Fibroblast of skin of scalp (primary cell): ENCODE results near the gene VAPA.
A peak's percentile ranks its signal among the peaks of the same experiment; 100 is the strongest.

ENCODE experiments used
- DNase-seq: peaks from one replicate; pipeline ENCODE4 v3.0.0-alpha.2; 2013

VAPA gene

DNA sequence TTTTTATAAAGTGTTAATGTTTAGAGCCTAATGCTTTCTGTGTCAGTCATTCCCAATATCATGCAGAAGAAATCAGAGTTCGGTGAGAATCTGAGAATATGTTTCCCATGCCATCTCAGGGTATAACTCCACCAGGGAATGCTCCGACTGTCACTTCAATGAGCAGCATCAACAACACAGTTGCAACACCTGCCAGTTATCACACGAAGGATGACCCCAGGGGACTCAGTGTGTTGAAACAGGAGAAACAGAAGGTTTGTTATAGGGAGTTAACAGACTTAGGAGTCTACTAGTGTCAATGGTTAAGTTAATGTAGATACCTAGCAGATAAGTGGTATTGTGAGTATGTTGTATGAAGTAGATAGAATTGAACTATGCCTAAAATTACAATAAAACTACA is 31.0 kb downstream of the VAPA start:
- no peak for DNase-seq

- DNase-seq = no peak
Observed at GRCh38 chr18:9946831-9947230, 33.0 kb downstream of the VAPA start.

DNA sequence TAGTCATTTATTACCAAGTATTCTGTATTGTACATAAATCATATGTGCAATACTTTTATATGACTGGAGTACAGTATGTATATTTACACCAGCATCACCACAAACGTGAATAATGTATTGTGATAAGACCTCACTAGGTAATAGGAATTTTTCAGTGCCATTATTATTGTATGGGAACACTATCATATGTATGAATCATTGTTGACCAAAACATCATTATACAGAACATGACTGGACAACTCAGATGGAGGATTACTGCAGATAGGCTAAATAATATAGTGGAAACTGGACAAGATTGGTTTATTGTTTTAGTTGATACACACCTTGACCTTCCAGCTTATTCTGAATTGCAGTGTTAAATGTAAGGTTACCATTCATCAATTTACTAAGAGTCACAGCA is 33.4 kb downstream of the VAPA start:
- DNase-seq = no peak

GRCh38 chr18:9949315-9949714 is 35.5 kb downstream of the VAPA start:
- no peak for DNase-seq

DNA sequence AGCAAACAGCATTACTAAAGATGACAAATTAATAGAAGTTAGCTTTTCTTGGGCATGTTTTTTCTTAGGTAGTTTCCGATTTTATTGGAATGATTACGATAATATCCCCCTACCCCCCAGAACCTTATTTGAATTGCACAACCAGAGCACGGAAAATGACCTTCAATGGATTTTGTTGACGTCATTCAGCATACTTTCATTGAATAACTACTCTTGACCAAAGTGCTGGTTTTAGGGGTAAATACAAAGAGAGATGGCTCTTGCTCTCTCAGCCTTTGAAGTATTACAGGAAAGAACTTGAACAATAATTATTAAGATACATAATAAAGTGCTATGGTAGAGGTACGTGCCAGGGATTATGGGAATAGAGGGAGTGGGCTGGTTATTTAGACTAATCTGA is 36.0 kb downstream of the VAPA start:
- DNase-seq = no peak

DNA sequence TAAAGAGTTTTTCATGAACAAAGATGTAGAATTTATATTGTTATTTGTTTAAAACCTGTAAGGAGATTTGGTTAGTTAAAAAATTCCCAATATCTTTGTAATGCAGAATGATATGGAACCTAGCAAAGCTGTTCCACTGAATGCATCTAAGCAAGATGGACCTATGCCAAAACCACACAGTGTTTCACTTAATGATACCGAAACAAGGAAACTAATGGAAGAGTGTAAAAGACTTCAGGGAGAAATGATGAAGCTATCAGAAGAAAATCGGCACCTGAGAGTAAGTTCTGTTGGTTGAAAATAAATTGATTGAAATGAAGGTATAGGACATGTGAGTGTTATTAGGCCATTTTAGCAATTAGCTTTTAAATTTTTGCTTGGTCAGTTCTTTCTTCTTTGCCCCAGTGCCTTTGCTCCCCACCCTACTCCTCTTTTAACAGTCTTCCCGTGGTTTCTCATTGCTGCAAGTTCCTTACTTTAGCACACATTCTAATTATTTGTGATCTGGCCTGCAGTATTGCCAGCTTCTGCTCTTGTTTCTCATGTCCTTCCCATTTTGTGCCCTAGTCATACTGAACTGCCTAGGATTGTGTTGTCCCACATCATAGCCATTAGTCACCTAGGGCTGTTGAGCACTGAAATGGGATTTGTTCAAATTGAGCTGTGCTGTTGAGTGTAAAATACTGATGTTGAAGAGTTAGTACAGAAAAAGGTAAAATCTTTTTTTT is 36.6 kb downstream of the VAPA start:
- DNase-seq = peak; percentile 42

GRCh38 chr18:9951022-9951859 is 37.4 kb downstream of the VAPA start:
- peak; percentile 71 for DNase-seq

DNA sequence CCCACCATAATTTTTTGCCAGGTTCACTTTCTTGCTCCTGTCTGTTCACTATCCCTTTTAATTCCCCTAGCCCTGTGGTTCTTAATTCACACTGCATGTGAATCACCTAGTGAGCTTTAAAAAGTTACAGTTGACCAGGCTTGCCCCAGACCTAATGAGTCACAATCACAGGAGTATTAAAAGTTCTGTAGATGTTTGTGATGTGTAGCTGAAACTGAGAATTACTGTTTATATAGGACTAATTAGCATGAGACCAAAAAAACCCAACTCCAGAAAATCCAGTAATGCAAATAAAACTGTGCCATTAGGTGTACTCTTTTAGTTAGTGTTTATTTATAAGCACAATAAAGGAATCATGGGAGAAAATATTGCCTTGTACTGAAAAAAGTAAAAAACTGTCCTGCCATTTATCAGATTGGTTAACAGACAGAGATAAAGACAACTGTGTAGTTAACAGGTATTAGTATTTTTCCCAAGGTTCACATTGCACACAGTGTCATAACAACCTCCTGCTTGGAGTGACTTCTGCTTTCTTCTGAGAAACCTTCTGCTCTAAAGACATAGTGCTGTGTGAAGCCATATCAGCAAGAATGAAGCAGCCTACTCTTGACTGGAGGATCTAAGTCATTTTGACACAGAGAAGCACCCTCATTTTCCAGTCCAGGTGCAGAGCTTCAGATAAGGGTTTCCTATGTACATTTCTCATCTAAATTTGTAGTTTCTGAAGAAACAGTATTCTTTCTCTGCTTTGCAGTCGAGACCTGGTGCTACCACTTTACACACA is 39.0 kb downstream of the VAPA start:
- no peak for DNase-seq

- DNase-seq = no peak
Observed at GRCh38 chr18:9958861-9959399, 45.1 kb downstream of the VAPA start.

DNA sequence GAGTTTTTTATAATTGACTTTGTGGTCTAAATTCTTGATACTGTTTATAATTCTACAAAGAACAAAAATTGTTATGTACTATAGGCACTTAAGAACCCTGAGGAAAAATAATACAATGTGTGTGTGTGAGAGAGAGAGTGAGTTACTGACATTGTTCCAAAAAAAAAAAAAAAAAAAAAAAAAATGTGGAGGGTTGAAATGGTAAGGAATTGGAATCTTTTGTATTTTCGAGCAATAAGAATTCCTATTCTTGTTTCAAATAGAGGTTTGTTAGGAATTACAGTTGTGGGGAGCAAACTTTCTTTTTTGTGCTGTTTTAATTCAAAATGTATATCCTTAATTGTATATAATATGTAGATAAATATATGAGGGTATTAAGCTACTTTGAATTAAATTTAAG is 45.7 kb downstream of the VAPA start:
- no peak for DNase-seq

DNA sequence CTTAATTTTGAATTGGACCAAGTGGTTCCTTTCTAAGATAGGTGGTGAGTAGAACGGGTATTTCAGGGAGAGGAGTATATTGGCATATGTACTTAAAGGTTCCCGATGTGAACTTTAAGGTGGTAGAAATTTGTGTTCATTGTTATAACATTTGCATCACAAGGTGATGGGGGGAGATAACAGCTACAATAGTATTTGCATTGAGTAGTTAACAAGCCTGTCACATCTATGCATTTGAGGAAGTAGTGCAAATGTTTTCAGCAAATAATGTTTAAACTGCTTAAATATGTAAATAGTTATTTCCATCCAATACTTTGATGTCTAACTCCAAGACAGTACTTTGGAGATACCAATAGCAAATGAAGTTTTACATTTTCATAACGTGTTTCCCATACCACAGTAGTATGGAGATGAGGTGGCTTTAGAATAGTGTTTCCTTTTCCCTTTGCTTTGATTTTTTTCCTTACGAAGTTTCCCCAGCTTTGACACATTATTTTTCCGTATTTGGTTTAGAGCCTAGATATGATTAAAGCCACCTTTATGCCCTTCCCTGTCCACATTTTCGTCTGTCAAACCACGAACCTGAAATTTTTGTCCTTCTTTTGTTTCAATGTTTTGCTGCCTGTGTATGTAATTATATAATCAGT is 46.6 kb downstream of the VAPA start:
- DNase-seq = no peak

GRCh38 chr18:9961041-9961440 is 47.2 kb downstream of the VAPA start:
- peak; percentile 13 for DNase-seq

DNA sequence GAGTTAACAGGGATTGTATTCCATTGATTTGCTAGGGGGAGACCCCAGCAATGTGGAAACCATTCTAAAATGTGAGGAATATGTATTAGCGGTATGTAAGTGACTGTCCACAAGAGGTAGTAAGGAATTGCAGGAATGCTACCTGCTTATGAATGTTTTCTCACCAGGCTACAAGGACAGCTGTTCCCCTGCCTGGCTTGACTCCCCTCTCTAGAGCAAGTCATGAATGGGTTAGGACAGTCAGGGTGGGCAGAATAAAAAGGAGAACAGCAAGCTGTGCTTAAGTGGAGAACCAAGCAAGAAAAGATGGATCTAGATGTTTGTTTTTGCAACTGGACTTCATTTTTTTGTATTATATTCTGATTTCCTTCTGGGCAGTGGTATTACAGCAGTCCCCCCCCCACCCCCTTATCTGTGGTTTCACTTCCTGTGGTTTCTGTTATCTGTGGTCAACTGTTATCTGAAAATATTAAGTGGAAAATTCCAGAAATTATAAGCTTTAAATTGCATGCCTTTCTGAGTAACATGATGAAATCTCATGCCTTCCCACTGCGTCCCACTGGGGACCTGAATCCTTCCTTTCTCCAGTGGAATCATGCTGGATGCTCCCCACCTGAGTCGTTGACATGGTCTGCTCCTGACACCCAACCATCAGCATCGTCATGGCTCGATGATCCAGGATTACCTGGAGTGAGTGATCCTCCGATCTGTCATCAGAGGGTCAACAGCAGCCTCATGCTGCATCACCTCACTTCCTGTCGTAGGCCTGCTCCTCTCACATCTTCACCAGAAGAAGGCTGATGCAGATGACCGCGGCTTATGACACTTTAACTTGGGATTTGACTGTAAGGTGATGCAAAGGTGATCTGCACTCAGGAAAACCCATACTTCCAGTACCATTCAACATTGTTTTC is 52.2 kb downstream of the VAPA start:
- DNase-seq = peak; percentile 55

GRCh38 chr18:9968081-9968848 is 54.4 kb downstream of the VAPA start:
- DNase-seq = peak; percentile 46

DNA sequence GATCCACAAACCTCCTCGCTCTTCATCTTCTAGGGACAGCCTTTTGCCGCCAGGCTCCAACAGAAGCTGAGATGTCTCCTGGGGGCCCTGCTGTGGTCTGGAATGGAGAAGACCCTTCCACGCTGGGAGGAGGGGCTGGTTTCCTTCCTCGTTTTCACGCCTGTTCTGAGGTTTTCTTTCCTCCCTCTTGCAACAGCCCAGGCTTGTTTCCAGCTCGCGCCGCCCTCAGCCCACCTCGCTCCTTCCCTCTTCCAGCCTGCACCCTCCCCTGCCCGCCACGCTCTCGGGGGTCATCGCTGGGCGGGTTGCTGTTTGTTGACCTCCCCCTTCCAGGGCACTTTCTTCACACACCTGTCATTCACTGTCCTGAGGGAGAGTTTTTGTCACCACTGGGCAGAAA is 55.4 kb downstream of the VAPA start:
- no peak for DNase-seq

- peak; percentile 79 for DNase-seq
Observed at GRCh38 chr18:9971313-9971920, 57.6 kb downstream of the VAPA start.

GRCh38 chr18:9973470-9973869 is 59.7 kb downstream of the VAPA start:
- DNase-seq = no peak

DNA sequence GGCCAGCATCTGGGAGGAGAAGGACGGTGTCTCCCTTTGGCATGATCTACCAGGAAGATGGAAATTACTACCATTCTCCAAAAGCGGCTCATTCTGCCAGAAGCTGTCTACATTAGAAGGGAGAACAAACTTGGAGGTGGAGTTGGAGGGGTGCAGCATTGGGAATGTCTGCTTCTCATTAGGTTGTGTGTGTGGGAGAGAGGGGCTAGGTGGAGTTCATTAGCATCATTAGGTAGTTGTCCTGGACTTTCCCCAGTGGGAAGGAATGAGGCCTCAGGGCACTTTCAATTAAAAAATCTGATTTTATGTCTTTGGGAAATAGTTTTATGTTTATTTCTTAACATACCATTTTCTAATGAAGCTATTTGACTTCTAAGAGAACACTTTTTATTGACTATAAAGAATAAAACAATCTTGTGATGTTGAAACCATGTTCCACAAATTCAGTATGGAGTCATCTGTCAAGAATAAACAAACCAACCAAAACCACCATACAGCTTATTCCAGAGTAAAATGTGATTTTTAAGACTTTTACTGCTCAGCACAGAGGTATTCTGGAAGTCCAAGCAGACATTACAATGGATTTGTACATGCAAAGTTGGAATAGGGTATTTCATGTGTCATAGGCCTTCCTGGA is 60.6 kb downstream of the VAPA start:
- no peak for DNase-seq

DNA sequence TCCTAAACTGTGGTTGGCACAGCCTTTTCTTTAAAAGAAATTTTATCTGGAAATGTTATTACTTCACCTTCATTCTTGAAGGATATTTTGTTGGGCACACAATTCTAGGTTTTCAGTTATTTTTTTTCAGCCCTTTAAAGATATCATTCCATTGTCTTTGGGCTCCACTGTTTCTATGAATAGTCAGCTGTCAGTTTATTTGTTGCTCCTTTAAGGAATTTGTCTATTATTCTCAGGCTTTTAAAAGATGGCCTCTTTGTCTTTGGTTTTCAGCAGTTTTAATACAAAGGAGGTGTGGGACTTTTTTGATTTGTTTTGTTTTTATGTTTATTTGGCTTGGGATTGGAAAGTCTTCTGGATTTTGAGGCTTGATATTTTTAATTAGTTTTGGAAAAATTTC is 61.8 kb downstream of the VAPA start:
- DNase-seq = no peak

DNA sequence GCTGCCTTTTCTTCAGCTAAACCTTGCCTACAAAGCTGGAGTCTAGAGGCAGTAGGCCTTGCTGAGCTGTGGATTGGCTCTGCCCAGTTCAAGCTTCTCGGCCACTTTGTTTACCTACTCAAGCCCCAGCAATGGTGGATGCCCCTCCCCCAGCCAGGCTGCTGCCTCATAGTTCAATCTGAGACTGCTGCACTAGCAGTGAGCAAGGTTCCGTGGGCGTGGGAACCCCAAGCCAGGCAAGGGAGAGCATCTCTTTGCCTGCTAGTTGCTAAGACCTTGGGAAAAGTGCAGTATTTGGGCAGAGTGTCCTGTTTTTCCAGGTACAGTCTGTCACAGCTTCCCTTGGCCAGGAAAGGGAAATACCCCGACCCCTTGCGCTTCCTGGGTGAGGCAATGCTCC is 68.9 kb downstream of the VAPA start:
- no peak for DNase-seq
